Activated CD8-positive, alpha-beta T cell treated with anti-CD3 and anti-CD28 coated beads for 36 hours (primary cell): ENCODE data around the gene SF3A1. TPM values are rescaled to one million over a fixed set of nuclear protein-coding genes. Genes with fewer than 3 reads are reported as not detected.
A peak's percentile ranks its signal among the peaks of the same experiment; 100 is the strongest.

Experiments
- ATAC-seq: fragments of 200-7000 bp; cut with Tn5 transposase; one replicate; pipeline ENCODE4 v1.10.0; 2021; ENCODE audit warnings: mild to moderate bottlenecking, moderate library complexity
- CTCF ChIA-PET: fragments of 350-600 bp; sonication (Branson Sonifier 250); formaldehyde crosslinking; loops from one replicate; lab custom pipeline; 2021; ENCODE audit warnings: antibody characterized with exemption; lab: Charles Lee
- POLR2A ChIA-PET: fragments of 350-600 bp; sonication (Branson Sonifier 250); formaldehyde crosslinking; loops from one replicate; lab custom pipeline; 2021; ENCODE audit warnings: antibody characterized with exemption; lab: Charles Lee
- DNase-seq: peaks from one replicate; pipeline ENCODE4 v3.0.0-alpha.2; 2020
- H3K27ac Mint-ChIP-seq: one replicate; pipeline ENCODE4 v1.8.0; 2021; ENCODE audit warnings: mild to moderate bottlenecking, mixed read lengths
- H3K27me3 Mint-ChIP-seq: one replicate; pipeline ENCODE4 v1.8.0; 2021; ENCODE audit warnings: mixed read lengths
- H3K36me3 Mint-ChIP-seq: one replicate; pipeline ENCODE4 v1.8.0; 2021; ENCODE audit warnings: low read depth, mixed read lengths
- H3K4me1 Mint-ChIP-seq: one replicate; pipeline ENCODE4 v1.8.0; 2021; ENCODE audit warnings: low read depth, mixed read lengths
- H3K4me3 Mint-ChIP-seq: one replicate; pipeline ENCODE4 v1.8.0; 2021; ENCODE audit warnings: mild to moderate bottlenecking, moderate library complexity, mixed read lengths
- H3K9me3 Mint-ChIP-seq: one replicate; pipeline ENCODE4 v1.8.0; 2021; ENCODE audit warnings: mixed read lengths
- CTCF ChIP-seq: fragments of 200-600 bp; IDR thresholded peaks from one replicate; pipeline ENCODE4 v1.8.0; 2022; ENCODE audit warnings: antibody characterized with exemption, mild to moderate bottlenecking
- intact Hi-C: fragments of 100-400 bp; cut with micrococcal nuclease; formaldehyde crosslinking; loops from one replicate; pipeline ENCODE4 v1.10.0; 2022
- total RNA-seq, 2 experiments: library from RNA; stranded (reverse); gene quantifications; one replicate each; pipeline ENCODE4 v1.2.3, GENCODE V29; 2021

The SF3A1 gene
- total RNA-seq, 2 experiments from 2014 or later: 252 to 262 TPM

- intact Hi-C loops: no loop called here
These were observed 42.9 kb downstream of the SF3A1 start for GRCh38 chr22:30313527-30314363.

GRCh38 chr22:30312053-30312452, 44.6 kb downstream of the SF3A1 start:
- Mint-ChIP-seq H3K27me3 (no peaks in the 10 kb centered on the region), H3K9me3 (no peaks in the 10 kb centered on the region), H3K27ac (peak overlapping the region; percentile 85), H3K36me3 (peaks cover 19% of the 10 kb centered on the region), H3K4me1 (peaks cover 88% of the 10 kb centered on the region), H3K4me3 (no peak overlapping the region)
- ATAC-seq (peak; percentile 45), DNase-seq (peak; percentile 61)
- ChIA-PET POLR2A (interaction anchor here (0.9 to 8.7 kb wide), 2 partner anchors 13 to 23 kb away, joined by 3 to 68 read pairs; partner anchors contain the start of genes CASTOR1 and TBC1D10A), CTCF (interaction anchor here (4.5 kb wide), 1 partner anchor 24 kb away, joined by 37 read pairs; the partner anchor contains the start of gene CASTOR1)
- intact Hi-C loops: no loop called here
- no peak for TF ChIP-seq CTCF

More at GRCh38 chr22:30313527-30314363, 42.9 kb downstream of the SF3A1 start:
- no peaks in the 10 kb centered on the region for H3K9me3 Mint-ChIP-seq
- no peaks in the 10 kb centered on the region for H3K27me3 Mint-ChIP-seq
- peak overlapping the region; percentile 80 for H3K27ac Mint-ChIP-seq
- H3K4me3 Mint-ChIP-seq: no peak overlapping the region
- no peak for TF ChIP-seq CTCF
- ATAC-seq: no peak
- POLR2A ChIA-PET: interaction anchor here (0.8 to 8.7 kb wide), 5 partner anchors 10 to 25 kb away, joined by 3 to 68 read pairs (median 7); partner anchors contain the start of genes CASTOR1 and TBC1D10A
- no peak for DNase-seq
- H3K36me3 Mint-ChIP-seq: peaks cover 23% of the 10 kb centered on the region
- CTCF ChIA-PET: interaction anchor here (1.0 to 4.5 kb wide), 9 partner anchors 9 to 205 kb away, joined by 3 to 37 read pairs (median 4); partner anchors contain the start of genes CASTOR1 and TBC1D10A
- peaks cover 91% of the 10 kb centered on the region for H3K4me1 Mint-ChIP-seq

- no peaks in the 10 kb centered on the region for H3K27me3 Mint-ChIP-seq
- peaks cover 91% of the 10 kb centered on the region for H3K4me1 Mint-ChIP-seq
- ATAC-seq (no peak), DNase-seq (no peak)
- CTCF ChIA-PET: interaction anchor here (1.2 to 9.5 kb wide), 4 partner anchors 10 to 23 kb away, joined by 3 to 81 read pairs (median 20); partner anchors contain the start of genes CASTOR1 and TBC1D10A
- peak overlapping the region; percentile 85 for H3K27ac Mint-ChIP-seq
- intact Hi-C loops: loop anchor here (2.0 kb wide), 1 partner anchor 14 kb away; no protein-coding TSS in a partner anchor
- TF ChIP-seq CTCF: no peak
- no peak overlapping the region for H3K4me3 Mint-ChIP-seq
- peaks cover 17% of the 10 kb centered on the region for H3K36me3 Mint-ChIP-seq
- POLR2A ChIA-PET: interaction anchor here (0.8 to 8.7 kb wide), 5 partner anchors 10 to 29 kb away, joined by 3 to 68 read pairs (median 3); partner anchors contain the start of genes CASTOR1 and TBC1D10A
- H3K9me3 Mint-ChIP-seq: no peaks in the 10 kb centered on the region
These were observed 45.6 kb downstream of the SF3A1 start for GRCh38 chr22:30310881-30311771.

DNA sequence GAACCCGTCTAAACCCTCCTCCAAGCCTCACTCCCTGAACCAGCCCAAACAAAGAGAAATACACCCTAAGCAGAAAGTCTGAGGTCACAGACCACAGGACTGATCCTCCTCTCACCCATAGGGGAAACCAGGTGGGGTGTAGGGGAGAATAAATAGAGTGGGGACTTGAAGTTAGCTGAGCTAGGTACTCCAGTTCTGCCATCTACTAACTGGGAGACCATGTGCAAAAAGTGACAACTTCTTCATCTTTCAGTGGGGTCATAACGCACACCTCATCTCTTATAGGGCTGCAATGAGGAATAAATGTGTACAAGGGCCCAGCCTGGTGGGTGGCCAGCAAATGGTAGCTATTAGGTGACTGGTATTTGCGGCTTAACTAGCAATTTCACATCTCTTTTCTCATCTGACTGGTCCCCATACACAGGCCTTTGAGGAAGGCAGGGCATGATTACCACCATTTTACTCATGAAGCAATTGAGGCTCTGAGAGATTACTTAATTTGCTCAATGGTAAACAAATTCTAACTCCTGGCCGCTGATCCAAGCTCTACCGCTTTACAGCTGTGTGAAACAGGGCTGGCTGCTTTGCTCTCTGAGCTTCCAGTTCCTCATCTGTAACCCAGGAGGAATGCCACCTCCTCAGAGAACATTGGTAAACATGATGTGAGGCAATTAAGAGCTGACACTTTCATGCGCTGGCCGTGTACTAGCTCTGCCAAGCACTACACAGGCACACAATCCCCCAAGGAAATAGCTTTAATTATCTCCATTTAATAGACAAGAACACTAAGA, 46.5 kb downstream of the SF3A1 start:
- Mint-ChIP-seq H3K4me3 (peak overlapping the region; percentile 4), H3K27me3 (no peaks in the 10 kb centered on the region), H3K36me3 (peaks cover 14% of the 10 kb centered on the region), H3K4me1 (peaks cover 91% of the 10 kb centered on the region), H3K27ac (peak overlapping the region; percentile 85), H3K9me3 (no peaks in the 10 kb centered on the region)
- intact Hi-C loops: loop anchor here (2.0 kb wide), 1 partner anchor 15 kb away; no protein-coding TSS in a partner anchor
- CTCF ChIA-PET: interaction anchor here (1.2 to 9.5 kb wide), 4 partner anchors 9 to 21 kb away, joined by 3 to 81 read pairs (median 4); partner anchors contain the start of genes CASTOR1 and TBC1D10A
- TF ChIP-seq CTCF: no peak
- ATAC-seq: peak; percentile 43
- peak; percentile 52 for DNase-seq
- POLR2A ChIA-PET: interaction anchor here (0.8 to 8.7 kb wide), 6 partner anchors 9 to 30 kb away, joined by 3 to 68 read pairs (median 3); partner anchors contain the start of genes CASTOR1 and TBC1D10A
